ENCODE results near the gene CMA1.

CMA1 gene

DNA sequence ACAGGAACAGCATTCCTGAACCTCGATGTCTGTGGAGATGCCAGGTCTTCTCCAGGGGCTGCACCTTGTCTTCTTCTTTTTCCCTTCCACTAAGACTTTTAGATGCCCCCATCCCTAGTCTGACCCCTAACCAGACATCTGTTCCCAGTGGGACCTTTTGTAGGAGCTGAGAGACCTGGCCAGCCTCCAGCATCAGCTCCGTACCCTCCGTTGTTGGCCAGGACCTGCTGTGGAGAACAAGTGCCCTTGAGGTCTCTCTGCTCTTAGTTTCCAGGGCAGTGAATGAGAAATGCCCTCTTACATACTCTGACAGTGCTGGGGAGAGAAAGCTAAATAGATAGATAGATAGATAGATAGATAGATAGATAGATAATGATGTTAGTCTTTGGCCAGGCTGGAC, 48.7 kb downstream of the CMA1 start:
- DNase-seq = no peak
- Histone ChIP-seq H3K4me3 (ENCODE audit: low read depth, low read length) (no peak overlapping the region), H3K27me3 (ENCODE audit: insufficient read depth, low read depth, severe bottlenecking) (peaks cover 16% of the 10 kb centered on the region), H3K27ac (no peak overlapping the region), H3K36me3 (no peaks in the 10 kb centered on the region), H3K9me3 (ENCODE audit: severe bottlenecking) (no peaks in the 10 kb centered on the region)
- no peak for TF ChIP-seq CTCF (IDR thresholded peaks at IDR 0.05; ENCODE audit: low read depth, low read length)

GRCh38 chr14:24458736-24459135, 49.3 kb downstream of the CMA1 start:
- H3K36me3 ChIP-seq = no peaks in the 10 kb centered on the region
- no peak overlapping the region for H3K4me3 ChIP-seq (ENCODE audit: low read depth, low read length)
- peaks cover 3% of the 10 kb centered on the region for H3K9me3 ChIP-seq (ENCODE audit: severe bottlenecking)
- H3K27ac ChIP-seq = no peak overlapping the region
- H3K27me3 ChIP-seq (ENCODE audit: insufficient read depth, low read depth, severe bottlenecking) = peaks cover 16% of the 10 kb centered on the region
- no peak for DNase-seq
- TF ChIP-seq CTCF (IDR thresholded peaks at IDR 0.05; ENCODE audit: low read depth, low read length) = no peak

DNA sequence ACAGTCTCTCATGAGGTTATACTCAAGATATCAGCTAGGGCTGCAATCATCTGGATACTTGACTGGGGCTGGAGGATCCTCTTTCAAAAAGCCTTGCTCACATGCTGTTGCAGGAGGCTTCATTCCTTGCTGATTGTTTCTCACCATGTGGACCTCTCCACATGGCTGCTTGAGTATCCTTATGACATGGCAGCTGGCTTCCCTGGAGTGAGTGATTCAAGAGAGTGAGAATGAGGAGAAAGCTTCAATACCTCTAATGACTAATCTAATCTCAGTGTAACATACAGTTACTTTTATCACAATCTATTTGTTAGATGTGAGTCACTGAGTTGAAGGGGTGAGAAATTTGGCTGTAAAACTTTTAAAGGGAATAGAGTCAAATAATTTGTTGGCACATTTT, 51.1 kb downstream of the CMA1 start:
- peaks cover 16% of the 10 kb centered on the region for H3K27me3 ChIP-seq (ENCODE audit: insufficient read depth, low read depth, severe bottlenecking)
- no peak overlapping the region for H3K27ac ChIP-seq
- no peak for TF ChIP-seq CTCF (IDR thresholded peaks at IDR 0.05; ENCODE audit: low read depth, low read length)
- no peaks in the 10 kb centered on the region for H3K36me3 ChIP-seq
- no peak for DNase-seq
- no peak overlapping the region for H3K4me3 ChIP-seq (ENCODE audit: low read depth, low read length)
- H3K9me3 ChIP-seq (ENCODE audit: severe bottlenecking) = peaks cover 3% of the 10 kb centered on the region

Measured in WERI-Rb-1 (cell line).